Astrocyte (in vitro differentiated cells and primary cell): ENCODE data around the gene THBS1. TPM values are rescaled to one million over a fixed set of nuclear protein-coding genes. Genes with fewer than 3 reads are reported as not detected.

Source experiments
- DNase-seq: peaks from one replicate; pipeline ENCODE4 v3.0.0-alpha.2; 2010; ENCODE audit warnings: low read depth
- FAIRE-seq: peaks from 2 replicates; lab custom pipeline; 2011; peaks lifted over from hg19 to GRCh38; lab: Jason Lieb, UNC
- H2AFZ ChIP-seq: 2 replicates; pipeline ENCODE4 v1.6.0; 2012; ENCODE audit warnings: low read depth, low read length, inconsistent platforms
- H3K27ac ChIP-seq: 2 replicates; pipeline ENCODE4 v1.5.1; 2011; ENCODE audit warnings: low read depth, low read length, inconsistent platforms
- H3K27me3 ChIP-seq: 2 replicates; pipeline ENCODE4 v1.6.0; 2011; ENCODE audit warnings: low read length, inconsistent platforms; ENCODE audit not compliant: insufficient read depth
- H3K36me3 ChIP-seq: 2 replicates; pipeline ENCODE4 v1.5.1; 2011; ENCODE audit warnings: low read length, inconsistent platforms; ENCODE audit not compliant: insufficient read depth
- H3K4me1 ChIP-seq: 2 replicates; pipeline ENCODE4 v1.5.1; 2011; ENCODE audit warnings: low read length, inconsistent platforms; ENCODE audit not compliant: insufficient read depth
- H3K4me2 ChIP-seq: 2 replicates; pipeline ENCODE4 v1.6.0; 2012; ENCODE audit warnings: low read length, inconsistent platforms
- H3K4me3 ChIP-seq: 2 replicates; pipeline ENCODE4 v1.5.1; 2011; ENCODE audit warnings: low read depth, mild to moderate bottlenecking, low read length, inconsistent platforms; ENCODE audit not compliant: insufficient read depth
- H3K79me2 ChIP-seq: 2 replicates; pipeline ENCODE4 v1.6.0; 2012; ENCODE audit warnings: mild to moderate bottlenecking, low read length, inconsistent platforms; ENCODE audit not compliant: insufficient read depth
- H3K9ac ChIP-seq: 2 replicates; pipeline ENCODE4 v1.6.0; 2012; ENCODE audit warnings: mild to moderate bottlenecking, low read length, inconsistent platforms
- H3K9me3 ChIP-seq: 2 replicates; pipeline ENCODE4 v1.5.1; 2012; ENCODE audit warnings: low read depth, mild to moderate bottlenecking, low read length, inconsistent platforms; ENCODE audit not compliant: insufficient read depth
- H4K20me1 ChIP-seq: 2 replicates; pipeline ENCODE4 v1.6.0; 2012; ENCODE audit warnings: low read length, inconsistent platforms; ENCODE audit not compliant: insufficient read depth
- H3K27ac Mint-ChIP-seq: one replicate; pipeline ENCODE4 v1.8.0; 2021; ENCODE audit warnings: mild to moderate bottlenecking, mixed read lengths; ENCODE audit not compliant: unreplicated experiment
- H3K27me3 Mint-ChIP-seq: one replicate; pipeline ENCODE4 v1.8.0; 2021; ENCODE audit warnings: low read depth, mixed read lengths; ENCODE audit not compliant: unreplicated experiment
- H3K36me3 Mint-ChIP-seq: one replicate; pipeline ENCODE4 v1.8.0; 2021; ENCODE audit warnings: low read depth, mixed read lengths; ENCODE audit not compliant: unreplicated experiment
- H3K4me1 Mint-ChIP-seq: one replicate; pipeline ENCODE4 v1.8.0; 2021; ENCODE audit warnings: low read depth, mixed read lengths; ENCODE audit not compliant: unreplicated experiment
- H3K4me3 Mint-ChIP-seq: one replicate; pipeline ENCODE4 v1.8.0; 2021; ENCODE audit warnings: mild to moderate bottlenecking, moderate library complexity, mixed read lengths; ENCODE audit not compliant: unreplicated experiment
- H3K9me3 Mint-ChIP-seq: one replicate; pipeline ENCODE4 v1.8.0; 2021; ENCODE audit warnings: mild to moderate bottlenecking, mixed read lengths; ENCODE audit not compliant: unreplicated experiment
- CTCF ChIP-seq: IDR thresholded peaks from 2 replicates; pipeline ENCODE4 v1.5.1; 2011; ENCODE audit warnings: low read depth, mild to moderate bottlenecking, inconsistent platforms, low read length, moderate library complexity; ENCODE audit not compliant: insufficient read depth
- EZH2 ChIP-seq: IDR thresholded peaks from 2 replicates; pipeline ENCODE4 v1.6.1; 2012; ENCODE audit warnings: mild to moderate bottlenecking, low read length, inconsistent platforms; ENCODE audit not compliant: insufficient read depth
- total RNA-seq: library from RNA; stranded (reverse); gene quantifications from 2 replicates; pipeline ENCODE4 v1.2.1, GENCODE V29; 2021

THBS1 gene
- total RNA-seq, 1 donor from 2014 or later, result 720 TPM

GRCh38 chr15:39586387-39587095, 5.7 kb downstream of the THBS1 start:
- H3K27me3 Mint-ChIP-seq, result no peaks in the 10 kb centered on the region
- no peak for FAIRE-seq
- Histone ChIP-seq H4K20me1 (peaks cover 100% of the 10 kb centered on the region), H3K9ac (peak overlapping the region; percentile 96), H3K4me3 (peak overlapping the region; percentile 31), H3K27me3 (no peaks in the 10 kb centered on the region), H3K9me3 (no peaks in the 10 kb centered on the region), H3K4me1 (peaks cover 43% of the 10 kb centered on the region), H3K36me3 (peaks cover 92% of the 10 kb centered on the region), H3K27ac (peak overlapping the region; percentile 16), H3K79me2 (peaks cover 39% of the 10 kb centered on the region), H3K4me2 (peak overlapping the region; percentile 94), H2AFZ (no peak overlapping the region)
- no peak overlapping the region for H3K27ac Mint-ChIP-seq
- peak overlapping the region; percentile 98 for H3K4me3 Mint-ChIP-seq
- H3K36me3 Mint-ChIP-seq, result peaks cover 32% of the 10 kb centered on the region
- peaks cover 48% of the 10 kb centered on the region for H3K4me1 Mint-ChIP-seq
- TF ChIP-seq EZH2 (no peak), CTCF (no peak)
- DNase-seq, result peak; percentile 76
- H3K9me3 Mint-ChIP-seq, result no peaks in the 10 kb centered on the region

GRCh38 chr15:39587096-39587721, 6.3 kb downstream of the THBS1 start:
- peaks cover 32% of the 10 kb centered on the region for H3K36me3 Mint-ChIP-seq
- FAIRE-seq (no peak), DNase-seq (no peak)
- no peak overlapping the region for H3K27ac Mint-ChIP-seq
- Histone ChIP-seq H3K4me1 (peaks cover 38% of the 10 kb centered on the region), H3K9me3 (no peaks in the 10 kb centered on the region), H3K9ac (peak overlapping the region; percentile 96), H3K36me3 (peaks cover 98% of the 10 kb centered on the region), H2AFZ (no peak overlapping the region), H4K20me1 (peaks cover 99% of the 10 kb centered on the region), H3K27me3 (no peaks in the 10 kb centered on the region), H3K4me3 (peak overlapping the region; percentile 13), H3K79me2 (peaks cover 33% of the 10 kb centered on the region), H3K27ac (no peak overlapping the region), H3K4me2 (peak overlapping the region; percentile 94)
- no peak for TF ChIP-seq CTCF
- TF ChIP-seq EZH2, result no peak
- H3K27me3 Mint-ChIP-seq, result no peaks in the 10 kb centered on the region
- no peaks in the 10 kb centered on the region for H3K9me3 Mint-ChIP-seq
- peak overlapping the region; percentile 12 for H3K4me3 Mint-ChIP-seq
- peaks cover 48% of the 10 kb centered on the region for H3K4me1 Mint-ChIP-seq
